Dendritic cell treated with granulocyte-macrophage colony-stimulating factor and Interleukin-4, amounts not matched to agents 40 ng/mL and 50 ng/mL, for 4 days (primary cell): ENCODE results near the gene PSENEN.
A peak's percentile ranks its signal among the peaks of the same experiment; 100 is the strongest.

Source experiments
- H3K27ac Mint-ChIP-seq: one replicate; pipeline ENCODE4 v1.8.0; 2022; ENCODE audit warnings: mild to moderate bottlenecking, mixed read lengths
- H3K27me3 Mint-ChIP-seq: one replicate; pipeline ENCODE4 v1.8.0; 2022; ENCODE audit warnings: mild to moderate bottlenecking, mixed read lengths
- H3K36me3 Mint-ChIP-seq: one replicate; pipeline ENCODE4 v1.8.0; 2022; ENCODE audit warnings: low read depth, mixed read lengths
- H3K4me1 Mint-ChIP-seq: one replicate; pipeline ENCODE4 v1.8.0; 2022; ENCODE audit warnings: low read depth, mixed read lengths
- H3K4me3 Mint-ChIP-seq: one replicate; pipeline ENCODE4 v1.8.0; 2022; ENCODE audit warnings: mild to moderate bottlenecking, moderate library complexity, mixed read lengths
- H3K9me3 Mint-ChIP-seq: one replicate; pipeline ENCODE4 v1.8.0; 2022; ENCODE audit warnings: mixed read lengths
- intact Hi-C: fragments of 100-400 bp; cut with micrococcal nuclease; formaldehyde crosslinking; loops from one replicate; pipeline ENCODE4 v1.15.0; 2022

The PSENEN gene

DNA sequence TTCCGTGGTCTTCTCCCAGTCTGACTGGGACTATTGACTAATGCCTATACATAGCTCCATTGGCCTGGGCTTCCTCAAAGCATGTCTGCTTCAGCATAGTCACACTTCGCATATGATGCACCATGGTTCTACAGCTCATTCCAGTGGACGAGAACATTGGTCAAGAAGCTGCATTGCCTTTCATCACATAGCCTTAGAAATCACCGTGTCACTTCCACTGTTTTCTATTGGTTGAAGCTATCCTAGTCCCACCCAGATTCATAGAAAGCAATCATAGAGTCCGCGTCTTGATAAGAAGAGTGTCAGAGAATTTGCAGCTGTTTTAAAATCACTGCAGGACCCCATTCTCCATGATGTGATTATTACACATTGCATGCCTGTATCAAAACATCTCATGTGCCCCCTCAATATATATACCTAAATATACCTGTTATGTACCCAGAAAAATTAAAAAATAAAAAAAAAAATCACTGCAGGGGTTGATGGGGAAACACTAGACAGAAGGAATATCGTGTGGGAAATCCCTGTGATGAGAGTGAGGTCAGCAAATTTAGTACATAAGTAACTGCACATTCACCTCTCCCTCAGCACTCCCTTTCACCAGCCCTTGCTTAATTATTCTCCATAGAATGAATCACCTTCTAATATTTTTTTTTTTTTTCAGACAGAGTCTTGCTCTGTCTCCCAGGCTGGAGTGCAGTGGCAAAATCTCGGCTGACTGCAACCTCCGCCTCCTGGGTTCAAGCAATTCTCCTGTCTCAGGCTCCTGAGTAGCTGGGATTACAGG, 27.8 kb downstream of the PSENEN start:
- Mint-ChIP-seq H3K4me1 (peaks cover 25% of the 10 kb centered on the region), H3K27ac (no peak overlapping the region), H3K9me3 (no peaks in the 10 kb centered on the region), H3K27me3 (peaks cover 2% of the 10 kb centered on the region), H3K36me3 (peaks cover 17% of the 10 kb centered on the region), H3K4me3 (no peak overlapping the region)
- intact Hi-C loops = no loop called here

DNA sequence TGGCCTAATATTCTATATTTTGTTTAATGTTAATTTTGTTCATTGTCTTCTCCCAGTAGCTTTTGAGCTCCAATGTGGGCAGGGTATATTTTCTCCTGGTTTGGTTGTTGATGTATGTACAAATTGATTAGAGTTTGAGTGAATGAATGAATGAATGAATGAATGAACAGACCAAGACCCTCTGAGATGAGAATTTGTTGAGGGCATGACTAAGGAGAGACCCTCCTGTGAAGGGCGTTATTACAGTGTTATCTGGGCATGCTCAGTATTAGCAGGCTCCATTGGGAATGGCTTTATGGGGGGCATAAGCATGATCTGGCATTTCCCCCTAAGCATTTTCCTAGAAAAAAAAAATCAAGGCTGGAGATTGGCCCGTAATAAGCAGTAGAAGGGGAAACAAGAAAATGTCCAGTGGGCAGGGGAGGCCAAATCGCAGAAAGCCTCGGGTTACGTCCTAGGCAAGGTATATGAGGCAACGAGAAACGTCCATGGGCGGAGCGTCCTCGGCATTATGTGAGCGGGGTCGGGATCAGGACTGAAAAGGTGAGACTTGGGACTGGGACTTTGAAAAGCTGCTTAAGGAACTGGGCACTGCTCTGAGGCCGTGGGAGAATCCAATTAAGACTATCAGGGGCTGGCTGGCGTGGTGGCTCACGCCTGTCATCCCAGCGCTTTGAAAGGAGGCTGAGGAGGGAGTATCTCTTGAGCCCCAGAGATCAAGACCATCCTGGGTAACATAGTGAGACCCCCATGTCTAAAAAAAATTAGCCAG, 29.0 kb downstream of the PSENEN start:
- intact Hi-C loops = no loop called here
- peaks cover 10% of the 10 kb centered on the region for H3K36me3 Mint-ChIP-seq
- H3K4me3 Mint-ChIP-seq = peak overlapping the region; percentile 77
- H3K9me3 Mint-ChIP-seq = no peaks in the 10 kb centered on the region
- peaks cover 2% of the 10 kb centered on the region for H3K27me3 Mint-ChIP-seq
- peak overlapping the region; percentile 77 for H3K27ac Mint-ChIP-seq
- H3K4me1 Mint-ChIP-seq = peaks cover 25% of the 10 kb centered on the region

DNA sequence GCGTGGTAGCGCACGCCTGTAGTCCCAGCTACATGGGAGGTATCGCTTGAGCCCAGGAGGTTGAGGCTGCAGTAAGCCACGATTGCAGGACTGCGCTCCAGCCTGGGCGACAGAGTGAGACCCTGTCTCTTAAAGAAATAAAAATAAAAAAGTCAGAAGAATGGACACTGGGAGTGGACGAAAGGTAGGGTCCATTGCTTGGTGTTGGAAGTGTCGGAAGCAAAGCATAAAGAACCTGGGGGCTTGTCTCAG, 29.5 kb downstream of the PSENEN start:
- Mint-ChIP-seq H3K4me1 (peaks cover 25% of the 10 kb centered on the region), H3K9me3 (no peaks in the 10 kb centered on the region), H3K27me3 (peaks cover 2% of the 10 kb centered on the region), H3K27ac (peak overlapping the region; percentile 77), H3K4me3 (peak overlapping the region; percentile 77), H3K36me3 (peaks cover 6% of the 10 kb centered on the region)
- intact Hi-C loops = no loop called here

DNA sequence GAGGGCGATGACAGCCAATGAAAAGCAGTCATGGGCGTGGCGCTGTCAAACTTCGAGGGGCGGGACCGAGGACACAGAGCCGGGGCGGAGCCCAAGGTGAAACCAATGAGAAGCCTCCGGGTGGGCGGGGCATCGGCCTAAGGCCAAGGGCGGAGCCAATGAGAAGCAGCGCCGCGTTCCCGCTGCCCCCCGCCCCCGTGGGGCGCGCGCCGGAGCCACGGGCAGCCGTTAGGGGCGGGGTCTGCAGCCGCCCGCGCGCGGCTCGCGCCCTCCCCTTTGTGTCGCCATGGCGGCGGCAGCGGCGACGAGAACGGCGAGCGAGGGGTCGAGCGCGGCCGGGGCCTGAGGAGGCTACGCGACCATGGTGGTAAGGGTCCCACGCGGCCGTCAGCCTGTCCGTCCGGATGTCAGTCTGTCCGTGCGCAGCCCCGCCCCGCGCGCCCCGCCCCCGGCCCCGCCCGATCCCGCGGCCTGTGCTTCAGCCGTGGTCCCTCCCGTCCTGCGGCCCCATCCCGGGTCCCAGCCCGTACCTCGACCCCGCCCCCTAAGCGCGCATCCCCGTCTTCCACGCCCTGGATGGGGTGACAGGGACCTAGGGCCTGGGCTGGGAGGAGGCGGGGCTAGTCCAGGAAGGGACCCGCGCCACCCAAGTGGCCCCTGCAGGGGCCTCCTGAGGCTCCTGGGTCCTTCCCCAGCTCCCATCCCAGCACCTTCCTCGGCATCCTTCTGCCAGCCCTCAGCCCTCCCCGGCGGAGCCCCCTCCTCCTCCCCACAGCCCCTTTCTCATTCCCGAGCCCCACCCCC, 30.0 kb downstream of the PSENEN start, which contains the start of gene ARHGAP33:
Gene ARHGAP33, plus strand, starts transcription at position 267 of the 804 bp plus-strand sequence. Its CDS starts 95 bp downstream, at position 362.
- Mint-ChIP-seq H3K27me3 (peaks cover 2% of the 10 kb centered on the region), H3K36me3 (peaks cover 10% of the 10 kb centered on the region), H3K4me3 (peak within 1 kb of the TSS; percentile 77), H3K27ac (peak within 1 kb of the TSS; percentile 77), H3K9me3 (no peaks in the 10 kb centered on the region), H3K4me1 (peaks cover 25% of the 10 kb centered on the region)
- intact Hi-C loops = no loop called here

DNA sequence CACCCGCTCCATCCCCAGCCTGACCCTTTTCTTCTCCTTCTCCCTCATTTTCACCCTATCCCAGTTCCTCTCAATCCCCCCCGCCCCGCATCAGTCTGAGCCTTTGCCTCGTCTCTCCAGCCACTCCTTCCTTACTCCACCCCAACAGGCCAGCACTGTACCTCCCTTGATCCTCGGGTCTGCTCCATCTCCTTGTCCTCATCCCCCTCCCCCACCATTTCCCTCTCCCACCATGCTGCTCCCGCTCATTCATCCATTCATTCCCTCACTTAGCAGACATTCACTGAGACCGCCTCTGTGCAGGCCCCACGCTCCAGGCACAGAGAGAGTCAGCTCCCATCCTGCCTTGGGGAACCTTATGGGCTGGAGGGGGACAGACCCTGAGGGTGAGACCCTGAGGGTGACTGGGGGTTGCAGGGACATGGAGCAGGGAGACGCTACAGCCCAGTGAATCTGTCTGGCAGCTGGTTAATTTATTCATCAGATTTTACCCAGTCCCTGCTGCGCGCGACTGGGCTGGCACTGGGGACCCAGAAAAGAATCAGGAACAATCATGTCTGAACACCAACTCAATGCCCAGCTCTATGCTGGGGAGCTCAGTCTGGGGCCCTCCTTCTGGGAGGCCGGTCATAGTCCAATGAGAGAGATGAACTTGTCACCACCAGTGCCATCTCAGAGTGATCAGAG, 30.8 kb downstream of the PSENEN start:
- Mint-ChIP-seq H3K27me3 (peaks cover 2% of the 10 kb centered on the region), H3K4me3 (peak overlapping the region; percentile 77), H3K9me3 (no peaks in the 10 kb centered on the region), H3K27ac (peak overlapping the region; percentile 77), H3K36me3 (peaks cover 18% of the 10 kb centered on the region), H3K4me1 (peaks cover 25% of the 10 kb centered on the region)
- intact Hi-C loops = no loop called here

DNA sequence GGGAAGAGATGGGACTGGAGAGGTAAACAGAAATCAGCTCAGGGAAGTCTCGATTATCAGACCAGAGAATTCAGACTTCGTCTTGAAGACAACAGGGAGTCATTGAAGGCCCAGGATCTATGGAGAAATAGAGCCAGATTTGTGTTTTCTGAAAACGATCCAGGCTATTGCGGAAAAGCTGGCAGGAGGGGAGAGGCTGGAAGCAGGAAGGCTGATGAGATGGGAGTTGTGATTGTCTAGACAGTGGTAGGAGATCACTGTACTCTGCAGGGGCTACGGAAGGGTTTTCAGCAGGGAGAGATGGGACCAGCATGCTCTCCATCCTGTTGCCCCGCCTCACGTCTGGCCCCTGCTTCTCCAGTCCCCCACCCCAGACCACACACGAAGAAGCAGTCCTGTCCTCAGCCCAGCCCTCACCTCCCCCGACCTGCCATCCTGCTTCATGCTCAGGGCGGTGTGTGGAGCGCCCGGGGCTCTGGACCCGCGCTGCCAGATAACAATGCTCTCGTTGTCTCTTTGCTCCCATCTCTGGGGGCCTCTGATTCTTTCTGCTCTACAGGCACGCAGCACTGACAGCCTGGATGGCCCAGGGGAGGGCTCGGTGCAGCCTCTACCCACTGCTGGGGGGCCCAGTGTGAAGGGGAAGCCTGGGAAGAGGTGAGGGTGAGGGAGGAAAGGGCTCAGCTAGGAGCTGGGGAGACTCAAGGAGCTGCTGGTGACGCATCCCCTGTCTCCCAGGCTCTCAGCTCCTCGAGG, 31.8 kb downstream of the PSENEN start:
- Mint-ChIP-seq H3K4me1 (peaks cover 25% of the 10 kb centered on the region), H3K27me3 (peaks cover 2% of the 10 kb centered on the region), H3K9me3 (no peaks in the 10 kb centered on the region), H3K4me3 (no peak overlapping the region), H3K36me3 (peaks cover 27% of the 10 kb centered on the region), H3K27ac (no peak overlapping the region)
- intact Hi-C loops = no loop called here

DNA sequence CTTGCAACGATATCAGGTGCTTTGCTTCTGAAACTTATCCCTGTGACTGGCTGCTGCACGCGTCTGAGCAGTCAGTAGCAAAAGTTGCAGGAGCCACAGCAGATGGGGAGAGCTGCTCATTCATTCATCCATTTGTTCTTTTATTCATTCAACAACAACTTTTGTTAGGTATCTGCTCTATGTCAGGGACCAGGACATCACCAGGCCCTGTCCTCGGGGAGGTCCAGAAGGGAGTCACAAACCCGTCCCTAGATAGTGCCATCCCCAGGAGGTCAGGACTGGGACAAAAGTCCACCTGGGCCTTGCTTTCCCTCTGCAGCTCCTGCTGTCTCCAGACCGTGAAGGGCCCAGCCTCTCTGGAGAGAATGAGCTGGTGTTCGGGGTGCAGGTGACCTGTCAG, 32.5 kb downstream of the PSENEN start:
- H3K9me3 Mint-ChIP-seq = no peaks in the 10 kb centered on the region
- no peak overlapping the region for H3K27ac Mint-ChIP-seq
- intact Hi-C loops = no loop called here
- peaks cover 25% of the 10 kb centered on the region for H3K4me1 Mint-ChIP-seq
- H3K27me3 Mint-ChIP-seq = peaks cover 2% of the 10 kb centered on the region
- H3K4me3 Mint-ChIP-seq = no peak overlapping the region
- H3K36me3 Mint-ChIP-seq = peaks cover 34% of the 10 kb centered on the region

DNA sequence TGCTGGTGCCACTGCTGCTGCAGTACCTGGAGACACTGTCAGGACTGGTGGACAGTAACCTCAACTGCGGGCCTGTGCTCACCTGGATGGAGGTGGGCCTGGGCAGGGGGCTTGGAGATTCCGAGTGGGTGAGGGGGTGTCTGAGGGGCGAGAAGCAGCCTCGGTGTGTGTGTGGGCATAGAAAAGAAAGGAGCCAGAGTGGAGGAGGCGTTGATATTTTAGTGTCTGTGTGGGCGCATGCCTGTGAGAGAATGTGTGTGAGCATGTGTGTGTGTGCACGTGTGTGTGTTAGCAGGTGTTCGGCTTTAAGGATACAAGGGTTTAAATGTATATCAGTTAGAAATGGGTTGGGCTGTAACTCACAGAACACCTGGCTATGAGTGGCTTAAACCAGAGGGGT, 33.6 kb downstream of the PSENEN start:
- H3K4me3 Mint-ChIP-seq = no peak overlapping the region
- peaks cover 41% of the 10 kb centered on the region for H3K36me3 Mint-ChIP-seq
- H3K4me1 Mint-ChIP-seq = peaks cover 25% of the 10 kb centered on the region
- H3K9me3 Mint-ChIP-seq = no peaks in the 10 kb centered on the region
- H3K27me3 Mint-ChIP-seq = peaks cover under 1% of the 10 kb centered on the region
- H3K27ac Mint-ChIP-seq = no peak overlapping the region
- intact Hi-C loops = no loop called here

DNA sequence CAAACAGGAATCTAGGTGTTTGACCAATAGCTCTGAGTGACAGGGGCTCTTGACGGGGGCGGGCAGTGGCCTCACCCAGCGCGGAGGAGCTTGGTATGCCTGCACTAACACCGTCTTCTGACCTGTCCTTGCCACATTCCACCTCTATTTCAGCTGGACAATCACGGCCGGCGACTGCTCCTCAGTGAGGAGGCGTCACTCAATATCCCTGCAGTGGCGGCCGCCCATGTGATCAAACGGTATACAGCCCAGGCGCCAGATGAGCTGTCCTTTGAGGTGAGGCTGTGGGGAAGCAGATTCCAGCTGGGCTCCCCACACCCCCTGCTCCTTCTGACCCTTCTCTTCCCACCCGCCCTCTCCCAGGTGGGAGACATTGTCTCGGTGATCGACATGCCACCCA, 34.6 kb downstream of the PSENEN start:
- H3K9me3 Mint-ChIP-seq = no peaks in the 10 kb centered on the region
- H3K4me3 Mint-ChIP-seq = no peak overlapping the region
- peaks cover 41% of the 10 kb centered on the region for H3K36me3 Mint-ChIP-seq
- no peak overlapping the region for H3K27ac Mint-ChIP-seq
- intact Hi-C loops = no loop called here
- peaks cover 16% of the 10 kb centered on the region for H3K4me1 Mint-ChIP-seq
- H3K27me3 Mint-ChIP-seq = no peaks in the 10 kb centered on the region

DNA sequence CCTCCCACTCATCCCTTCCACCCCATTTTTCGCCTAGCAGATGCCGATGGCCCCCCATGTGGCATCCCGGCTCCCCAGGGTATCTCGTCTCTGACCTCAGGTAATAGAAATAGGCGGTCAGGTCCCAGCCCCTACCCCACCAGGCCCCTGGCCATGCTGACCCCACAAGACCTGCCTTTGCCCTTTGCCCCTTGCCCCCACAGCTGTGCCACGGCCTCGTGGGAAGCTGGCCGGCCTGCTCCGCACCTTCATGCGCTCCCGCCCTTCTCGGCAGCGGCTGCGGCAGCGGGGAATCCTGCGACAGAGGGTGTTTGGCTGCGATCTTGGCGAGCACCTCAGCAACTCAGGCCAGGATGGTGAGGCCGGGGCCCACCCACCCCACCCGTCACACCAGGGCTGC, 35.3 kb downstream of the PSENEN start:
- H3K4me1 Mint-ChIP-seq = peaks cover 14% of the 10 kb centered on the region
- H3K4me3 Mint-ChIP-seq = no peak overlapping the region
- H3K9me3 Mint-ChIP-seq = no peaks in the 10 kb centered on the region
- intact Hi-C loops = no loop called here
- peaks cover 41% of the 10 kb centered on the region for H3K36me3 Mint-ChIP-seq
- no peaks in the 10 kb centered on the region for H3K27me3 Mint-ChIP-seq
- no peak overlapping the region for H3K27ac Mint-ChIP-seq

DNA sequence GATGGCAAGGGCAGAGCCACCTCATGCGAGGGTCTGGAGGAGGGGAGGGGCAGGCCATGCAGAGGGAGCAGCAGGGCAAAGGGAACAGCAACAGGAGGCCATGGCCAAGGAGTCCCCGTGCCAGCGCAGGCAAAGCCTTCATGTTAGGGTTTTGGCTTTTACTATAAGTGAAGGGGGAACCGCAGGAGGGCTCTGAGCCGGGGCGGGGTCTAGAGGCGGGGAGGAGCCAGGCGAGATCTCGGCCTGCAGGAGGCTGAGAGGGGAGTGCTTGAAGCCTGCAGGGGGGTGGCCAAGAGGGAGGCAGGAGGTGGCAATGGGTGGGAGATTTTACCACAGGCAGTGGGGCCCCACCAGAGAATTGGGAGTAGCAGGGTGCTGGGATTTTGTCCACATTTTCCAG, 36.2 kb downstream of the PSENEN start:
- peaks cover 47% of the 10 kb centered on the region for H3K36me3 Mint-ChIP-seq
- no peak overlapping the region for H3K4me3 Mint-ChIP-seq
- no peaks in the 10 kb centered on the region for H3K9me3 Mint-ChIP-seq
- peaks cover 5% of the 10 kb centered on the region for H3K4me1 Mint-ChIP-seq
- H3K27me3 Mint-ChIP-seq = no peaks in the 10 kb centered on the region
- no peak overlapping the region for H3K27ac Mint-ChIP-seq
- intact Hi-C loops = no loop called here

DNA sequence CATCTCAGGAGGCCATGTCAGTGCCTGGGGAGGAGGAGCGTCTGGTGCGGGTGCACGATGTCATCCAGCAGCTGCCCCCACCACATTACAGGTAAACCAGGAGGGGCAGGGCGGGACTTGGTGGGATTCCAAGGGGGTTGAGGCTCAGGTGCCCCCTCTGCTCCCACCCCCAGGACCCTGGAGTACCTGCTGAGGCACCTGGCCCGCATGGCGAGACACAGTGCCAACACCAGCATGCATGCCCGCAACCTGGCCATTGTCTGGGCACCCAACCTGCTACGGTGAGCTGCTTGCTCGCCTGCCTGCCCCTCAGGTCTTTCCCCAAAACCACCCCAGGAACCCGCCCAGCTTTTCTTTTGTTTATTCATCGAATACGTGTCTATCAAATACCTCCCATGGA, 37.1 kb downstream of the PSENEN start:
- Mint-ChIP-seq H3K9me3 (no peaks in the 10 kb centered on the region), H3K27me3 (no peaks in the 10 kb centered on the region), H3K4me1 (no peaks in the 10 kb centered on the region), H3K4me3 (no peak overlapping the region), H3K36me3 (peaks cover 47% of the 10 kb centered on the region), H3K27ac (no peak overlapping the region)
- intact Hi-C loops = no loop called here
